Erythroblast (primary cell): ENCODE data around the gene TIAM1.

Source experiments
- GATA1 ChIP-seq: IDR thresholded peaks from 2 replicates; pipeline ENCODE4 v1.6.1; 2011; ENCODE audit warnings: low read depth, mild to moderate bottlenecking, control low read depth, low read length, moderate library complexity
- POLR2A ChIP-seq: IDR thresholded peaks from 2 replicates; pipeline ENCODE4 v1.6.1; 2011; ENCODE audit warnings: mild to moderate bottlenecking, low read length

DNA sequence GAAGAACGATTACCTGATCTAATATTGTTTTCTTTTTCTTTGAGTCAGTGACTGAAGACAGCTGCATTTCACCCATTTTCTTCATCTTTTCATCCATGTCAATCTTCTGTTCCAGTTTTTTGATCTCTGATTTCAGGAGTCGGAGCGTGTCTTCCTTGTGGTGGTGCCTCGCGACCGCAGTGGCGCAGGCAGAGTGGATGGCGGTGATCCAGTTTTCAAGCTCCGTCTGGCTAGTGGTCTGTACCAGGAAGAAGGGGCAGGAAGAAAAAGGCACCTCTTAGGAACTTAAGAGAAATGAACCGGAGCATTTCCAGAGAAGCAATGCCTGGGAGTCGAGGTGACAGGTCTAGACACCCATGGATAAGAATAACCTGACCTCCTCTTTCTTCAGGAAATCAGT lies 118.3 kb downstream of the TIAM1 start:
- TF ChIP-seq POLR2A, result no peak
- TF ChIP-seq GATA1, result no peak
